ENCODE results near the gene CPE. TPM values are rescaled to one million over a fixed set of nuclear protein-coding genes. Genes with fewer than 3 reads are reported as not detected.
"Not testable (repeated sequence)": the region's sequence is repeated elsewhere in the genome, so short reads cannot be mapped to it uniquely, and the experiment has no call there.

CPE gene
- total RNA-seq, 4 donors from 2014 or later = 22.3 to 33.5 (median 30.9) TPM

DNA sequence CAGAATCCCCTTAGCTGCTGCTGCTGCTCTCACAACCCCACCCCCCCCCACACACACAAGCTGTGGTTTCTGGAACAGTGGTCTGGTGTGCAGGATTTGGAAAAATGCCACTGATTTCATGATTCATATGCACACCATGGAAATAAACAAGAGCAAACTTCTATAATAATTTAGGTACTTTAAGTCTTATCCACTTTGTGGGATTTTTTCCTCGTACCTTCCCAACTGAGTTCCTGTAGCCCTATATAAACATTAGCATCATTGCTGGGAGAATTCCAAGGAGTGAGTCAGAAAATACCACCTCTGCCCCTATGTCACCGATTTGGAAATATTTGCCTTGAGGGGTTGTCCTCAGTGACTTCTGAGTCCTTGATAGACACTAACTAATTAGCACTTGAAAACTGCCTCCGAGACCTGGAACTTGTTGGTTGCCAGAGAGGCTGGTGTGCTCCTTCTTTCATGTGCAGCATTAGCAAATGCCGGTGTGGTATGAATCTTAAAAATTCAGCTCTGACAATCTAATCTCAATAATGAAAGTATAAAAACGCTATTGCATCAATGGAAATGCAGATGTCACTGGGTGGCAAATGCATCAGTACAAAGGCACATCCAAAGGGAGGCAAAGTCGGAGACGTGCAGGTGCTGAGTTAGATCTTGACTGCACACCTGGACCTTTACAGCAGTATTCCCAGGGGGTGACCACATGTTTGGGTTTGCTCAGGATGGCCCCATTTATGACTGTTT is 61.8 kb downstream of the CPE start:
- TF ChIP-seq EP300 (IDR thresholded peaks at IDR 0.05) (no peak), POLR2AphosphoS5 (IDR thresholded peaks at IDR 0.05) (no peak), POLR2A (IDR thresholded peaks at IDR 0.05) (no peak)
- TF ChIP-seq, protein P1, sequence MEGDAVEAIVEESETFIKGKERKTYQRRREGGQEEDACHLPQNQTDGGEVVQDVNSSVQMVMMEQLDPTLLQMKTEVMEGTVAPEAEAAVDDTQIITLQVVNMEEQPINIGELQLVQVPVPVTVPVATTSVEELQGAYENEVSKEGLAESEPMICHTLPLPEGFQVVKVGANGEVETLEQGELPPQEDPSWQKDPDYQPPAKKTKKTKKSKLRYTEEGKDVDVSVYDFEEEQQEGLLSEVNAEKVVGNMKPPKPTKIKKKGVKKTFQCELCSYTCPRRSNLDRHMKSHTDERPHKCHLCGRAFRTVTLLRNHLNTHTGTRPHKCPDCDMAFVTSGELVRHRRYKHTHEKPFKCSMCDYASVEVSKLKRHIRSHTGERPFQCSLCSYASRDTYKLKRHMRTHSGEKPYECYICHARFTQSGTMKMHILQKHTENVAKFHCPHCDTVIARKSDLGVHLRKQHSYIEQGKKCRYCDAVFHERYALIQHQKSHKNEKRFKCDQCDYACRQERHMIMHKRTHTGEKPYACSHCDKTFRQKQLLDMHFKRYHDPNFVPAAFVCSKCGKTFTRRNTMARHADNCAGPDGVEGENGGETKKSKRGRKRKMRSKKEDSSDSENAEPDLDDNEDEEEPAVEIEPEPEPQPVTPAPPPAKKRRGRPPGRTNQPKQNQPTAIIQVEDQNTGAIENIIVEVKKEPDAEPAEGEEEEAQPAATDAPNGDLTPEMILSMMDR (IDR thresholded peaks at IDR 0.05) = no peak
- H3K4me1 ChIP-seq = peaks cover 8% of the 10 kb centered on the region
- no peaks in the 10 kb centered on the region for H3K9me3 ChIP-seq
- no peak overlapping the region for H3K27ac ChIP-seq
- no peaks in the 10 kb centered on the region for H3K36me3 ChIP-seq
- 38% methylated on average over 7 of the region's 7 CpGs for WGBS
- no peak for DNase-seq (ENCODE audit: low spot score in 2 of 2)
- H3K4me3 ChIP-seq = no peak overlapping the region
- H3K27me3 ChIP-seq = no peaks in the 10 kb centered on the region

- Histone ChIP-seq H3K27ac (no peak overlapping the region), H3K27me3 (no peaks in the 10 kb centered on the region), H3K4me3 (no peak overlapping the region), H3K9me3 (no peaks in the 10 kb centered on the region), H3K4me1 (peaks cover 8% of the 10 kb centered on the region), H3K36me3 (no peaks in the 10 kb centered on the region)
- TF ChIP-seq EP300 (IDR thresholded peaks at IDR 0.05) (no peak), POLR2A (IDR thresholded peaks at IDR 0.05) (no peak), POLR2AphosphoS5 (IDR thresholded peaks at IDR 0.05) (no peak)
- TF ChIP-seq, protein P1 (IDR thresholded peaks at IDR 0.05) = no peak
- WGBS = 90% methylated on average over 1 of the region's 1 CpG
- no peak for DNase-seq (ENCODE audit: low spot score in 2 of 2)
Observed at GRCh38 chr4:165443276-165443675, 64.5 kb downstream of the CPE start.

GRCh38 chr4:165448700-165449099 is 69.9 kb downstream of the CPE start:
- Histone ChIP-seq H3K4me1 (no peaks in the 10 kb centered on the region), H3K36me3 (no peaks in the 10 kb centered on the region), H3K27ac (no peak overlapping the region), H3K27me3 (no peaks in the 10 kb centered on the region), H3K9me3 (no peaks in the 10 kb centered on the region), H3K4me3 (no peak overlapping the region)
- TF ChIP-seq, protein P1 (IDR thresholded peaks at IDR 0.05) = no peak
- TF ChIP-seq POLR2AphosphoS5 (IDR thresholded peaks at IDR 0.05) = no peak
- TF ChIP-seq EP300 (IDR thresholded peaks at IDR 0.05) = no peak
- TF ChIP-seq POLR2A (IDR thresholded peaks at IDR 0.05) = no peak
- 87% methylated on average over 4 of the region's 4 CpGs for WGBS
- DNase-seq (ENCODE audit: low spot score in 2 of 2) = no peak

DNA sequence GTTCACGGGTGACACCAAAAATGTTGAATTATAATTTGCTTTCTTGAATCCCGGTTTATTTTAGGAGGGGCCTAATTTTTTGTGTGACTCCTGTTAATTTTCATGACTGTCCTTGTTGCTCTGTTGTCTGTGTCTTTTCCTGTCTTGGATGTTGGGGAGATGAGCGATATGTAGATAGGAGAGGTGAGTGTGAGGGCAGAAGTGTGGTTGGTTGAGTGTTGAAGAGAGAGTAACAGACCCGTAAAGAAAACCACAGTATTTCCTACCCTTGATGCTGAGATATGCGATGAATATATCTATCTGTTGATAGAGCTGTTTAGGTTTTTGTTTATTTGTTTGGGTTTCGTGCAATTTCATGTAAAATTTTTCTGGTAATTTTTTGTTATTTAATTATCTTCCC is 70.5 kb downstream of the CPE start:
- no peak for TF ChIP-seq POLR2A (IDR thresholded peaks at IDR 0.05)
- TF ChIP-seq, protein P1 (IDR thresholded peaks at IDR 0.05) = no peak
- no peak for TF ChIP-seq POLR2AphosphoS5 (IDR thresholded peaks at IDR 0.05)
- no peak for TF ChIP-seq EP300 (IDR thresholded peaks at IDR 0.05)
- Histone ChIP-seq H3K27me3 (no peaks in the 10 kb centered on the region), H3K4me1 (no peaks in the 10 kb centered on the region), H3K27ac (no peak overlapping the region), H3K36me3 (no peaks in the 10 kb centered on the region), H3K4me3 (no peak overlapping the region), H3K9me3 (no peaks in the 10 kb centered on the region)
- no peak for DNase-seq (ENCODE audit: low spot score in 2 of 2)
- WGBS = 71% methylated on average over 6 of the region's 6 CpGs

DNA sequence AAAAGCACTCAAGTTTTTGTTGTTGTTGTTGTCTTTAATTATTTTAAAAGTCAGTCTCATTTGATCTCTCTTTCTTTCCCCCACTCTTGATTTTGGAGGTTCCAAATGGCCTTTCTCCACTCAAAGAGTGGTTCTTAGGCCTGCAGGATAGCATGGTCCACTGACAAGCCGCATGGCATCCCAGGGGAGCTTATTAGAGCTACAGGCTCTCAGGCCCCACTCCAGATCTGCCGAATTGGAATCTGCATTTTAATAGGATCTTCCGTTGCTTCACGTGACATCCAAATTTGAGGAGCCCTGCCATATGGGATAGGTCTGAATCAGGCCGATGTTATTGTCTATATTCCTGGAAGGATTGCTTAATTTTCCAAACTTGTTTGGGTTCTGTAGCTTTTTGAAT is 72.1 kb downstream of the CPE start:
- WGBS = 82% methylated on average over 5 of the region's 5 CpGs
- H3K27ac ChIP-seq = no peak overlapping the region
- TF ChIP-seq EP300 (IDR thresholded peaks at IDR 0.05) = no peak
- no peak for TF ChIP-seq POLR2AphosphoS5 (IDR thresholded peaks at IDR 0.05)
- no peak for TF ChIP-seq POLR2A (IDR thresholded peaks at IDR 0.05)
- TF ChIP-seq, protein P1 (IDR thresholded peaks at IDR 0.05) = no peak
- DNase-seq (ENCODE audit: low spot score in 2 of 2) = no peak
- no peaks in the 10 kb centered on the region for H3K4me1 ChIP-seq
- no peaks in the 10 kb centered on the region for H3K36me3 ChIP-seq
- H3K27me3 ChIP-seq = no peaks in the 10 kb centered on the region
- no peak overlapping the region for H3K4me3 ChIP-seq
- no peaks in the 10 kb centered on the region for H3K9me3 ChIP-seq

DNA sequence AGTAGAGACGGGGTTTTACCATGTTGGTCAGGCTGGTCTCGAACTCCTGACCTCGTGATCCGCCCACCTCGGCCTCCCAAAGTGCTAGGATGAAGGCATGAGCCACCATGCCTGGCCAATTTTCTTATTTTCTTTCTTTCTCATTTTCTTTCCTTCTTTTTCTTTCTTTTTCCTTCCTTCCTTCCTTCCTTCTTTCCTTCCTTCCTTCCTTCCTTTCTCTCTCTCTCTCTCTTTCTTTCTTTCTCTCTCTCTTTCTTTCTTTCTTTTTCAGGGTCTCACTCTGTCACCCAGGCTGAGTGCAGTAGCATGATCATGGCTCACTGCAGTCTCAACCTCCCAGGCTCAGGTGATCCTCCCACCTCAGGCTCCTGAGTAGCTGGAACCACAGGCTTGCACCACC is 74.3 kb downstream of the CPE start:
- H3K27ac ChIP-seq; H3K27me3 ChIP-seq; H3K4me1 ChIP-seq; H3K4me3 ChIP-seq; DNase-seq (ENCODE audit: low spot score in 2 of 2); H3K36me3 ChIP-seq; H3K9me3 ChIP-seq: not testable (repeated sequence)
- 98% methylated on average over 5 of the region's 5 CpGs for WGBS

Measured in suprapubic skin (tissue), 4 donors.